Stimulated activated CD4-positive, alpha-beta T cell treated with anti-CD3 and anti-CD28 coated beads, TNF-alpha, amount 100 ng/mL, for 48 hours (primary cell): ENCODE data around the gene HHAT.
"Not testable (repeated sequence)": the region's sequence is repeated elsewhere in the genome, so short reads cannot be mapped to it uniquely, and the experiment has no call there.

Experiments
- DNase-seq, 3 donors: peaks; one replicate each; pipeline ENCODE4 v3.0.0-alpha.2; 2020; ENCODE audit warnings: low read depth in 3 of 3

HHAT gene

DNA sequence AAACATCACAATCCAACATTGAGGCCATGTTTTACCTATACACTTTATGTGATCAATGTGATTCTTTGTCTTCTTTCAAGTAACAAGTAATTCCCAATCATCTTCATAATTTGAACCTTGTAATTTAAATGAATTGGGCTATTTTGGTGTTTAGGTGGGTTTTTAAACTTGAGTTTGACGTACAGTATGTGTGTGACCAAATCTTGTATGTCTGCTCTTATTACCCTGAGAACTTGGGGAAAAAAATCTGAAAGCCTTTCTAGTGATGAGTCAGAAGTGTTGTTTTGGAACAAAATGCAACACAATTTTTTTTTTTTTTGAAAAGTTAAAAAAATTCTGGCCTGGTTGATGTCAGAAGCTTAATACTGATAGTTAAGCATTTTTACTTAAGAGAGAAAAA is 68.5 kb downstream of the HHAT start:
- DNase-seq, result no peak

DNA sequence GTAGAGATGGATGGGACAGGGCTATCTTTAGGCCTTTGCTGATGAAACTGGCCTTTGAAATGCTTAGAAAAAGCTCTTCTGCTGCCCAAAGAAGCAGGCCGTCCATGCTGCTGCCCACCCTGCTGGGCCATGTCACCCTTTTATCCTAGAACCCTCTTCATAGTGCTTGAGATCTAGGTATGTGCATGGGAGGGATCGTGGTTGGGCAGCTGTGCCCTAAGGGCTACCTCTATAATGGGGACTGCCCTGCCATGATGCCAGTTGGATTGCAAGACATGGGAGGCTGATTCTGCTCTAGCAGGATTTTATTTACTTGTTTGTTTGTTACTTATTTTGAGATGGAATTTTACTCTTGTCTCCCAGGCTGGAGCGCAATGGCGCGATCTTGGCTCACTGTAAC is 69.0 kb downstream of the HHAT start:
- DNase-seq, result no peak

DNA sequence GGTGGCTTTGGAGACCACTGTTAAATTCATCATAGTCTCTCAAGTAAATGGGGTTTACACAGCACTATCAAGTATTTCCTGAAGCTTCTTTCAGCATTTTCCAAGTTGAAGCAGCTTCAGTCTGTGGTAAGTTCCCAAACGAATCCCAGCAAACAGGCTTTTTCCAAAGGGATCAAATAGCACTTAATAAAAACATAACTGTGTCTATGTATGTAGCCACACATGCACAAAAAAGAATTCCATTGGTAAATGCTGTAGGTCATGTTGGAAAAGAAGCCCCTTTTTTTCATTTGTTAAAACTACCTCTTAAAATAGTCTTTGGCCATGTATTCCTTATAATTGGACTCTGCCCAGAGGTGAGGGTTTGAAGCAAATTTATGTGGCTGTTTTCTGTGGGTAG is 69.8 kb downstream of the HHAT start:
- no peak for DNase-seq

DNA sequence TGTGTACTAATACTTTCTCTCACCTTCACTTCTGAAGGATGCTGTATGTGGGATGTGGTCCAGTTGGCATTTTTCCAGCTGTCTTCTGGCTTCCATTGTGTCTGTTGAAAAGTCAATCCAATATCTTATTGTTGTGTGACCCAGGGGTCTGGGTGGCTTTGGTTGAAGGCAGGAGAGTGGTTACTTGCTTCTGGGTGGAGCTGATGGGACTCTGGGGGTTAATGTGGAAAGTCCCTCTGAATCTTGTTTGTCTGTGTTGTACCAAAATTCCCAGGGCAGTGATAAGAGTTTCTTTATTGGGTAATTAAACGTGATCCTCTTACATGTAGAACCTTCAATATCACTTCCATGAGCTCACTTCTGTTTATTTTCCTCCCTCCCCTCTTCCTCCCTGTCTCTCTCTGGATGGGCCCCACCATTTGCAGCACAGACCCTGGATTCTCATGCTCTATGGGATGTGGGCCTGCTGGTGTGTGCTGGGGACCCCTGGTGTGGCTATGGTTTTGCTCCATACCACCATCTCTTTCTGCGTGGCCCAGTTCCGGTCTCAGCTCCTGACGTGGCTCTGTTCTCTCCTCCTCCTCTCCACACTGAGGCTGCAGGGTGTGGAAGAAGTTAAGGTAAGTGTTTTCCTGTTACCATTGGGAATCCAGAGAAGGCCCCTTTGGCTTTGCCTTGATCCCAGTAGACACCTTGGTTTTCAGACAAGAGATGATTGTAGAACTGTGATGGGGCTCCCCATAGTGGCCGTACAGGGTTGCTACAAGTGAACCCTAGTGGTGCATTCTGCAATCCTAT is 71.5 kb downstream of the HHAT start:
- peak; percentile 15 to 24 (median 20) for DNase-seq

DNA sequence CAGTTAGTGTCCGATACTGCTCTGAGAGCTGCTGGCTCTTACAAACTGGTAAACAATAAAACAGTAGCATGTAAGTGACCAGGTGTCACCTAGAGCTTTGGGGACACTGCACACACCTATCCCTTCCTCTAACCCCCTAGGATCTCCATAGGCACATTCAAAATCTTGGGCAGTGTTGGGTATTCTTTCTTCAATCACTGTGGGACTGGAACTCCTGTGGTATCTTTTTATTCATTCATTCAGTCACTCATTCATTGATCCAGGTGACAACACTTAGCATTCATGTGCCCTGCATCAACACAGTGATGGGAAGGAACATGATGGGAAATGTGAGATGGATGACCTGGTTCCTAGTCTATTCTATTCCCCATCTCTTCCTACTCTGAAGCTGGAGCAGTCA is 73.9 kb downstream of the HHAT start:
- DNase-seq, result no peak

DNA sequence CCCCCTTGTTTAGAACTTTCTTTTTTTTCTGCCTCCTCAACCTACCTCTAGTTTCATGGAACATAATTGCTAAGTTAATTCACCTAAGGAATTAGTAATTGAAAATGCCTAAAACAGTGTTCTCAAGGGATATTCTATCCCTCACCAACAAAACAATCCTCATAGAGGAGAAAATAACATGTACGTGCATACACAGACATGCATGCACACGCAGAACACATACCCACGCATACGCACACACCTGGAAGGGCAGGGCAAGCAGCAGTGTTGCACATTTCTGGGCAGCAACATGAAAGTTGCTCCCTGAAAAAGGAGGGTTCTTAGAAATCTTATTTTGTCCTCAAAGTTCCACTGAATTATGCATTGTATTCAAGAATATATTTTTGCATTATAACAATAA is 76.6 kb downstream of the HHAT start:
- no peak for DNase-seq

DNA sequence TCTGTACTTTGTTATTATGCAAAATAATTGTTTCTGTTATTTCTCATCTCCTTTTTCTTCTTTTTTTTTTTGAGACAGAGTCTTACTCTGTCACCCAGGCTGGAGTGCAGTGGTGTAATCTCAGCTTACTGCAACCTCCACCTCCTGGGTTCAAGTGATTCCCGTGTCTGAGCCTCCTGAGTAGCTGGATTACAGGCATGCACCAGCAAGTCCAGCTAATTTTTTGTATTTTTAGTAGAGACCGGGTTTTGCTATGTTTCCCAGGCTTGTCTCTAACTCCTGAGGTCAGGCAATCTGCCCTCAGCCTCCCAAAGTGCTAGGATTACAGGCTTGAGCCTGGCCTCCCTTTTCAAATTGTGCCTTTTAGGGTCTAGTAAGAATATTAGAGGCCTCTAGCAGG is 77.6 kb downstream of the HHAT start:
- not testable (repeated sequence) for DNase-seq

DNA sequence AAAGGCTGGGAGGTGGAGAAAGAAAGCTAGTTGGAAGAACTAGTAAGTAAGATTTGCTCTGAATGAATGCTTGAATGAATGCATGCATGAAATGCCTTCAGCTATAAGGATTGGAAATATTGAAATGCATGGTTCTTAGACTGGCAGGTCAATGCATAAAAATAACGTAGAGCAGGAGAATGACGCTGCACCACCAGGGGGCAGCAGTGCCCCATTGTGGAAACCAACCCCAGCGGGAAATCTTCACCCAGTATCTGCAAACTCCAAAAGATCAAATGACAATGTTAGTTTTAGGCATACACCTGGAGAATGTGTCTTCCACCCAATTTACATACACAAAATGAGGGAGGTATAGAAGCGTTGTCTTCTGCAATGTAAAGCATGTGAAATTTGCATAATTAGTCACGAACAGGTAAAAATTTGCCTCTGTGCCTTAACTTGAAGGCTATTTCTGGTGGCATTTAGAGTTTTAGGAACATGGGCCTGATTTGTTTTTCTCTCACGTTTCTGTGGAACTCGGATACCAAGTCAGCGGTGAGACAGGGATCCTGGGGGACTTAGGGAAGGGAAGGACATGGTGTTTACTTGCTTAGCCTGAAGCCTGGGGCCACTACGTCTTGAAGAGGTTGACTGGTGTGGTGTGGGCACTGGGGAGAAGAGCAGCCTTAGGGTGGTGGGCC is 78.6 kb downstream of the HHAT start:
- peak; percentile 52 to 68 (median 61) for DNase-seq

DNA sequence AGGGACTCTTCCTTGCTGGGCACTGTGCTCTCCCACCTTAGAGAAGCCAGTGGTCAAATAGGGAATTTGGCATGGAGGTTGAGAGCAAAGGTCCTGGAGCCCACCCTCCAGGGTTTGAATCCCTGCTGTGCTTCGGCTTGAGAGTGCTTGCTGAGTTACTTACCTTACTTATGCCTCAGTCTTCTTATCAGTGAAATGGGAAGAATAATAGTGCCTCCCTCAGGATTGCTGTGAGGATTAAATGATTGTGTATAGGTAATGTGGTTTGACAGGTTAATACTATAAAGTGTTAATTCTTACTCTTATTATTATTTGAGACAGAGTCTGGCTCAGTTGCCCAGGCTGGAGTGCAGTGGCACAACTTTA is 79.2 kb downstream of the HHAT start:
- DNase-seq, result no peak

DNA sequence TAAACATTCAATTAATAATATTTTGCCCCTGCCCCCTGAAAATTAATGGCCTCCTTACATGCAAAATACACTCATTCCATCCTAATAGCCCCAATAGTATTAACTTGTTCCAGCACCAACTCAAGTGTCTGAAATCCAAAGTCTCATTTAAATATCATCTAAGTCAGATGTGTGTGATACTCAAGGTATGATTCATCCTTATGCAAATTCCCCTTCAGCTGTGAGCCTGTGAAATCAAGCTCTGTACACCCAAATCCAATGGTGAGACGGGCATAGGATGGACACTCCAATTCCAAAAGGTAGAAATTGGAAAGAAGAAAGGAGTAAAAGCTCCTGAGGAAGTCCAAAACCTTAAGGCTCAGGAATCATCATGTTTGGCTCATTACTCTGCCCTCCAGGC is 83.5 kb downstream of the HHAT start:
- DNase-seq, result no peak

DNA sequence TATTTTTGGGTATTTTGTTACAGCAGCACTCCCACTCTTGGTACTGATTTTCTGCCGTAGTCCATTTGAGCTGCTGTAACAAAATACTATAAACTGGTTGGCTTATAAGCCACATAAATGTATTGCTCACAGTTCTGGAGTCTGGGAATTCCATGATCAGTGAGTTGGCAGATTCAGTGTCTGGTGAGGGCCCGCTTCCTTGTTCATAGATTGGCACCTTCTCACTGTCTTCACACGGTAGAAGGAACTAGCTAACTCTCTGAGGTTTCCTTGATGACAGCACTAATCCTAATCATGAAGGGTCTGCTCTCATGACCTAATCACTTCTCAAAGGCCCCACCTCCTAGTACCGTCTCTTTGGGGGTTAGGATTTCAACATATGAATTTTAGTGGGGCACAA is 85.2 kb downstream of the HHAT start:
- DNase-seq, result no peak

DNA sequence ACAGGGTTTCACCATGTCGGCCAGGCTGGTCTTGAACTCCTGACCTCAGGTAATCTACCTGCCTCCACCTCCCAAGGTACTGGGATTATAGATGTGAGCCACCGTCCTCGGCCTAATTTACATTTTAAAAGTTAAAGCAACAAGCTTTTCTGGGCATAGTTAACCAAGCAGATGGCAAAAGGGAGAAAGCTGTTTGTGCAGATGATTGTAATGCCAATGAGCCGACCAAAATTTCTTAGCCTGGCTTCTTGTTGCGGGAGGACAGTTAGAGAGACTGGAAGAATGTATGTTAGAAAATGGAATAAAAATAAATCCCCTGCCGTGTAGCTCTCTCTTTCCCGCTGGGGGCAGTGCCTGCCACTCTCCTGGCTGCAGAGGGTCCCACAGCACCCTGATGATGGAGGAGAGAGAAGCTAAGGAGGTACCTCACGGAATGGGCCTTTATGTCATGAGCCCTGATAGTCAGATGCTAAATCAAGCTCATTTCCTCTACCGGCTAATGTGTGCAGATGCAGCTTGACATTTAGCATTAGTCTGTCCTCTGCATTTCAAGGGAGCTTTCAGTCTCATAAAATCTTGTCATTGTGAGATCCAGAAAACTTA is 87.2 kb downstream of the HHAT start:
- DNase-seq, result no peak

DNA sequence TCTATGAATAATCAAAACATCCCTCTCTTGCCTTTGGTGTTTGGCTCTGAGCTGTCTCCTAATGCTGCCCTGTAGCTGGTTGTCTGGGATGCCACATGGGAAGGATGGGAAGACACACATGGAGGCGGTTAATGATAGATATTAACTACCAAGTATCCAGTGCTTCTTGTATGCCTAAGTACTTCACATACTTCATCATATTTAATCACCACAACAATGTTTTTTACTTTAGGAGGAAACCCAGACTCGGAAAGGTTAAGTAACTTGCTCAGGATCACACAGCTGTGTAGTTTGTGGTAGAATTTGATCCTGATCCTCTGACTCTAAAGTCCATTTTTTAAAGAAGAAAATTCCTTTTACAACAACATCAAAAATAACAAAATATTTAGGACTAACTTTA is 88.0 kb downstream of the HHAT start:
- DNase-seq, result no peak

DNA sequence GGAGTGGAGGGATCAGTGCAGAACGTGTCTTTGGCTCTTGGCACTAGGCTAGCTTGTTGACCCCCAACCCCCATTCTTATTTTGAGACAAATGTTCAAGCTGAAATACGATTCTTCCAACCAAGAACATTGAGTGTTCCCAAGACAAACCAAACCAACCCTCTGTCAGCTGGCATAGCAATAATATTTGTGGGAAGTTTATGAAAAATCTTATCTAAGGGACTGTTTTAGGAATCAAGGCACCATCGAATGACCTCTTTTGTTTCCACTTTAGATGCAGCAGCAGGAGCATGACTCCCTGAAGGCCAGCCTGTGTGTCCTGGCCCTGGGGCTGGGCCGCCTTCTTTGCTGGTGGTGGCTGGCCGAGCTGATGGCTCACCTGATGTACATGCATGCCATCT is 89.2 kb downstream of the HHAT start:
- no peak for DNase-seq

DNA sequence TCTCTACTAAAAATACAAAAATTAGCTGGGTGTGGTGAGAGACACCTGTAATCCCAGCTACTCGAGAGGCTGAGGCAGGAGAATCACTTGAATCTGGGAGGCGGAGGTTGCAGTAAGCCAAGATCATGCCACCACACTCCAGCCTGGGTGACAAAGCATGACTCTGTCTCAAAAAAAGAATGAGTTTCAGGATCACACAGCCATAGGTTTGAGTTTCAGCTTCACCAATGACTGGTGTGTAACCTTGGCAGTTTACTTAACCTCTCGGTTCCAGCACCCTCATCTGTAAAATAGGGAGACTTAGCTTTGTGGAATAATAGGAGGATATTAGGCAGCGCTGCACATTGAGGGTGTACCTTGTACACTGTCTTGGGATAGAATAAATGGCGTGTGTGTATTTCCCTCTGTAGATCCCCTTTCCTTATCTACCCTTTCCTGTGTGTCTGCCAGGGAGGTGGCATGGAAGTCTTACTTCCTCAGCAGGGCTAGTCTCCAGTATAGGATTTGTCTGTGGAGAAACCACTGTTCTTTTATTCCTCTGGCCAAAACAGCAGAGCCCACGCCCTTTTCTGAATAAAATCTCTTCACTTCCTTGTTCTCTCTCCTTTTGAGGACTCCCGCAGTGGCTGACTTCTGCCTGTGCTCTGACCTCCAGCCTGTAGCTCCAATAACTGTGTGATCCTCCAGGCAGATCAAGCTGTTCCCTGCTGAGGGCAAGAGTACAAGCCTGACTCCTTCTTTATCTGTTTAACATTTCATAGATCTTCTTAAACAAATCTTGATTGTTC is 90.4 kb downstream of the HHAT start:
- no peak for DNase-seq

DNA sequence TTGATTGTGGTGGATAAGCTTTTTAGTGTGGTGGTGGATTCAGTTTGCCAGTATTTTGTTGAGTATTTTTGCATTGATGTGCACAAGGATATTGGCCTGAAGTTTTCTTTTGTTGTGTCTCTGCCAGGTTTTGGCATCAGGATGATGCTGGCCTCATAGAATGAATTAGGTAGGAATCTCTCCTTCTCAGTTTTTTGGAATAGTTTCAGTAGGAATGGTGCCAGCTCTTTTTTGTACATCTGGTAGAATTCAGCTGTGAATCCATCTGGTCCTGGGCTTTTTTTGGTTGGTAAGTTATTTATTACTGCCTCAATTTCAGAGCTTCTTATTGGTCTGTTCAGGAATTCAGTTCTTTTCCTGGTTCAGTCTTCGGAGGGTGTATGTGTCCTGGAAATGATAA is 98.0 kb downstream of the HHAT start:
- not testable (repeated sequence) for DNase-seq

DNA sequence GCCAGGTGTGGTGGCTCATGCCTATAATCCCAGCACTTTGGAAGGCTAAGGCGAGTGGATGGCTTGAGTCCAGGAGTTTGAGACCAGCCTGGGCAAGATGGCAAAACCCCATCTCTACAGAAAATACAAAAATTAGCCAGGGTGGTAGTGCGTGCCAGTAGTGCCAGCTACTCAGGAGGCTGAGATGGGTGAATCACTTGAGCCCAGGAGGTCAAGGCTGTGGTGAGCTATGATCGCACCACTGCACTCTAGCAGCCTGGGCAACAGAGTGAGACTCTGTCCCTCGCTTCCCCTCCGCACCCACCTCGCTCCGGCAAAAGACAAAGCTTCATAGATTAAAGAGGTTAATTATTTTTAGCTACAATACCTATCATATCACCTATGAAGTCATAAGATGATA is 100.0 kb downstream of the HHAT start:
- DNase-seq, result no peak

DNA sequence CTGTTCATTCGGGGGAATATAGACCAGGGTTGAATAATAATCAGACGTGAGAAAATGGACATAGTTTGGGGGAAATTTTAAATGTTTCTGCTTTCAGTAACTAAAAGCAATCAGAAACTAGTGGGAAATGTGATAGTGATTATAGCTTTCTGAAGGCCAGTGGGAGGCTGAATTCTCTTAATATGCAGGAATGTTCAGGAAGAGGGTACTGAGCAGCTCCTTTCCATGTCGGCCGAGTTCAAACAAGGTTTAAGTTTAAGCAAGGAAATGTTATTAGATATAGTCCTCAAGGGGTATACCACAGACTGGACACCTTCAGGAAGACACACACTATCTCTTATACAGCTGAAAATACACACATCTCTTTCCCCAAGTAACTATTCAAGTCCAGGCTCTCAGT is 105.5 kb downstream of the HHAT start:
- no peak for DNase-seq

DNA sequence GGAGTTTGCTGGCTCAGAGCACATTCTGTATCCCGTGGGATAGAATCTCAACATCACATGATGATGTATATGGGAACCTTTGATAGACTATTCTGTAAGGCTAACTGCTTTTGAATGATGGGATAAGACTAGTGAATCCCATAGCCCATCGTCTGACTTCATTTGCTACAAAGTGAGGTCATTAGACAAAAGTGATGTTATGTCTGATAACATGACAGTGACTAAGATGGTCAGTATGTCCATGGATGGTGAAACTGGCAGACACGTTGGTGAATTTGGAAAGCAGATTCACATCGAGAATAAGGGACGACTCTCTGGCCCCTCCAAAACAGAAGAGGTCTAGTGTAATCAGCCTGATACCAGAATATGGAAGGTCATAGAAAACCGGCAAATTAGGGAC is 108.4 kb downstream of the HHAT start:
- no peak for DNase-seq

DNA sequence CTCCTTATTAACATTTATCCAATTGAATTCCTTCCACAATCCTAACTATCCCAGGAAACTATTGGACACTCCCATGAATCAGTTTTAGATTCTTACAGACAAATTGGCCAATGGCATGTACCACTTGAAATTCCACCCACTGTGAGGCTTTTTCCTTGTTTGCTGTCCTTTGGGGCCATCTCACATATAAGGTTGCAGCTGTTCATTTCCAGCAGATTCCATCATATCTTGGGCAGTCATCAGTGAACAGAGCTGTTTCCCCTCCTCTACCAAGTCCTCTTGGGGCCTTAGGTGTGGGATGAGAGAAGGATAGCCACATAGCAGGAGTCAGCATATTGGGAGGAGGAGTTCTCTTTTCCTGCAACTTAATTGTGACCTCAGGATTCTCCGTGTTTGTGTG is 109.1 kb downstream of the HHAT start:
- DNase-seq, result no peak

DNA sequence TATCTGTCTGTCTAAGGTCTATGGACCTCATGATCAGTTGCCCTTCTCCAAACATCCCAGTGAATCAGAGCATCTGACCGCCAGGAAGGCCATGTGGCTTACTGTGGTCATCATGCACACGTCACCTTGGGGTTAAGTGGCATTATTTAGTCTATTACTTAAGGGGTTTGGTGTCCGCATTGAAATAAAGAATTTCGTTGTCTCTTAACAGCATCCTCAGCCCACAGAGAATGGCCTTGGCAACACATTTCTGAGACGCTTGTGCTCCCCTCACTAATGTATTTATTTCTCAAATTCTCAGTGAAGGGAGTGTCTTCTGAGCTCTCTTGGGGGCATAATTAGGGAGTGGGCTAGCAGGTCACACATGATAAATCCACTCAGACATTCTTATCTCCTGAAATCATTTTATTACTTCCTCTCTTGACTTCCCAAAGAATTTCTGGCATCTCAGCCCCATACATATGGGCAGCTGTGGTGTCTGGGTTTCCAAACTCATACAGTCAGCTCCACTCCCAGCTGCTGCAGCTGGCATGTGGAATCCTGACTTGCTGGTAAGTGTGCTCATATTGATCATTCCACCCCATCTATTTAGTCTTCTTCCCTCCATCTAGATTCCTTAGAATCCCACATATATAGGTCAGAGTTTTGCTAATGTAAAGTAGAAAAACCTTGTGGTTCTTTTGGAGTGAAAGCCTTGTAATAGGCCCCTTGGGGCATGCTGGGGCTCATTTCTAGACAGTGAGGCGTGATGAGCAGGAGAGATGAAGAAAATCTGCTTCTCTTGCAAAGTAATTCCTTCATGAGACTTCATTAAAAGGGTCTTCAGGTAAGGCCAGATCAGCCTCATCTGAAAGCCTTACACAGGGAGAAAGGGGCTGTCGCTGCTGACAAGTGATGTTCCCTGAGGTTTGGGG is 110.5 kb downstream of the HHAT start:
- DNase-seq, result no peak
